HG03442 (cell line): ENCODE results near the gene KIF6.

Source experiments
- ATAC-seq: cut with Tn5 transposase; IDR thresholded peaks from one replicate; pipeline ENCODE4 v1.9.1; 2021; ENCODE audit warnings: mild to moderate bottlenecking, moderate library complexity; ENCODE audit not compliant: unreplicated experiment

Gene KIF6

DNA sequence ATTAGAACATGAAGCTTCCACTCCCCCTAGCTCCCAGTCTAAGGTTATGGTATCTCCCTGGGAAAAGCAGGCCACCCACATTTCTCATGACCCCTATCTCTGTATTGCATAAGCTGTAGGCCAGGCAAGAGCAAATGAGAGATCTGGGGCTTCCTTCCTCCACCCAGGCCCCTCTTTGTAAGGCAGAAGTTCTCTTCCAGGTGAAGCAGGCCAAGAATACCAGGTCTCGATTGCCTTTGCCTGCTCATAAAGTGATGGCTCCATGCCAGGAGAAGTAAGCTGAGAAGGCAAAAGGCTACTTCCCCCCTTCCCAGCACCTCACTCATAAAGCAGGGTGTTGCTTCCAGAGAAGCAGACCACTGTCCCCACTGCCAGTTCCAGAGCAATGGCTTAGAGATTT is 258.6 kb downstream of the KIF6 start:
- no peak for ATAC-seq

DNA sequence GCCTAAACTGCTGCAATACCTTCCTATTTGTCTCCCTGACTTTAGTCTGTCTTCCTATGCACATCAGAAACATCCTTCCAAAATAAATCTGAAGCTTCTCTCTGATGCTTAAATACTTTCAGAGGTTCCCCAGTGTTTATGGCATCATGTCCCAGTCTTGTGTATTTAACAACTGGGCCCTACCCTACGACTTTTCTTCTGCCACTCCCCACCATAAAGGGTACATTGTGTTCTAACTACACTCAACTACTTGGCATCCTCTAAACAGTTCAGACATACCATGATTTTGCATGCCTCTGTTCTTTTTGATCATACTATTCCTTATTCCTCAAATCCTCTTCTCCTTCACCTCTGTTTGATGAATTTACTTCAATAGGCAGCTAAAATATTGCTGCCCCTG is 259.7 kb downstream of the KIF6 start:
- ATAC-seq: no peak

DNA sequence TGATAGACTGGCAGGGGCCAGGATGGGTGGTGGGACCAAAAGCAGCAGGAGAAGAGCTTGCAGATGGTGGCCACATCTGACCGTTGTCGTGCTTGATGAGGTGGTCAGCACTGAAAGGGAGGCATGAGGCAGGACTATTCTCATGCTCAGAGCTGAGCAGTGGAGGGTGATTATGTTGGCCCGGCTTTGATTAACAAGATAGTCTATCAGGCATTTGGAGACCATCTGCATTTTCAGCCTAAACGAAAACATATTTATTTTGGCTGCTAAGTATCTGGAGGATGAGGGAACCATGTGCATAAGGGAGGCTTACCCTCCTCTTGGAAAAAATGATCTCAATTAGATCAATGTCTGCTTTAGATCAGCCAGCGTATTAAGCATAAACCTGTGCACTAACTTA is 261.1 kb downstream of the KIF6 start:
- ATAC-seq: no peak

DNA sequence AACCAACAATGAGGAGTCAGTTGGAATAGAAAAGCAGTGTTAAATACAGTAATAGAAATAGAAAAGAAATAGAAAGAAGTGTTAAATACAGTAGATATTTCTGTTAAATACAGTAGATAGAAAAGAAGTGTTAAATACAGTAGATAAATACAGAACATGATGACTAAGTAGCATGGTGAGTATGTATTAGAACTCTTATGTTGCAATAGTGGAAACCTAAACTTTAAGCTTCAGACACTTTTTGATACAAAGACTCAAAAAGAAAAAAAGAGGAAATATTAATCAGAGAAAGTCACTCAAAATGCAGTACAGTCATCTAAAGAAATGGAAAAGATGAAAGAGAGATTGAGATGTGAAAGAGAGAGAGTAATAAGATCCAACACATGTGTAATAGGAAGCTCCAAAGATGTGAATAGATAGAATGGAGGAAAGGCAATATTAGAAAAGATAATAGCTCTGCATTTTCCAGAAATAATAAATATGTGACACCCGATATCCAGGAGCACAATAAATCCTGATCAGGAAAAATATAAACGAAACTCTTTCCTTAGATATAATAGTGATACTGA is 271.2 kb downstream of the KIF6 start:
- ATAC-seq: no peak

DNA sequence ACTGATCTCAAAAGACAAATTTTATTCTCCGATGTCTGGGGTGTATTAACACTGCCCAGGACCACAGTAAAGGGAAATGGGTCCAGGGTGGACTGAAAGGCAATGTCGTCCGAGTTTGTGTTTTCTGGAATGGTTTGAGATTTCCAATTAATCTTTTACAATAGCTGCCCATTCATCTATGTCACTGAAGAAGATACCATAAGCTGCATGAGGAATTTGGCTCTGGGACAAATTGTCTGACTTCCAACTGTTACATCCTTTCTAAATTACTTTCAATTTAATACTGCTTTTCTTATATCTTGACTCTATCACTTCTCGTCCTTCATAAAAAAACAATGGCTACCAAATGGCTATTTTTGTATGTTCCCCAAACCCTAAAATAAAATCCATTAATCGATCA is 272.0 kb downstream of the KIF6 start:
- no peak for ATAC-seq

DNA sequence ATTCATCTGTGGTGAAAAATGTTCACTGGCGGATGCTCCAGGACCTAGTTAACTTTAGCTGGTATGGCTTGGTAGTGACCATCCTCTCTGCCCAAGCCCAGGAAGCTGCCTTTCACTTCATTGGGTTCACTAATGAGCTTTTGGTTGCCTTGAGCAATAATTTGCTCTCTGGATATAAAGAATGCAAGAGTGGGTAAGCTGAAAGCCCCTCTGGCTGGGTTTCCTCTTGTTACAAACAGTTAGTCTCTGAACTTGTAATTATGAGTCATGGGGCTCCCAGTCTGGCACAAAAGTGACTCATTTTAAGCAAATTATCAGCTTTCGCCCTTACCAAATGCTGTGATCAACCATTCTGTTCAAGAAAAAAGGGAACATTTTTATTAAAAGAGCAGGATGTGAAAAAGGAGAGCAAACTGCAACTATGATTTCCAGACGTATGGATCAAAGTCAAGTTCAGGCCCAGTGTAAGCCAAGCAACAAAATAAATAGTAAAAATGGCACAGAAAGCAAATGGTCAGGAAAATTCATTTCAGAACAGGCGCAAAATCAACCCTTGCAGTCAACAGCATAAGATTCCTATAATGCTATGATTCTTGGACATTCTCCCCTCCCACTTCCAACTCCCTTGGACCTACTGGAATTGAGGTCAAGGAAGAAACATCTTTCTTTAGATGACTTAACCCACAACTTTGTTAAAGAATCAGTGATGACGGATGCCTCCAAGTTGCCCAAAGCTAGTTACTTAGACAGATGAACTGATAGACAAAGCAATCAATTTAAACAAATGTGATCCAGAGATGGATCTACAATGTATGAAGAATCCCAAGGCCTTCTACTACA is 272.7 kb downstream of the KIF6 start:
- ATAC-seq: no peak

DNA sequence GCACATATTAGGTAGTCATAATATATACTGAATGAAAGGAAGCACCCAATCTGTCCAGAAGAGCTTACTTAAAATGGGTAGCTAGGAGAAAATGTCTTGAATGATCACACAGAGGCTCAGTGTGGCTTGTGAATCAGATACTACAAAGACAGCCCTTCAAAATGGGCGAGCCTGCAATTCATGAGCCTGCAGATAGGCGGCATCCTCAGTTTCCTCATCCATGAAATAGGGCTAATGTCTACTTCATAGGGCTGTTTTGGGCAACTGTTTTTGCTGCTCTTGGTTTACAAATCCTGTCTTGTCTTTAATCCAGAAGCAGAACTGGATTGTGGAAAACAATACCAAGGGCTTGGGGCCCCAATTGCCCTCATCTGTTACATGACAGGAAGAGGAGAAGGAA is 273.4 kb downstream of the KIF6 start:
- no peak for ATAC-seq

DNA sequence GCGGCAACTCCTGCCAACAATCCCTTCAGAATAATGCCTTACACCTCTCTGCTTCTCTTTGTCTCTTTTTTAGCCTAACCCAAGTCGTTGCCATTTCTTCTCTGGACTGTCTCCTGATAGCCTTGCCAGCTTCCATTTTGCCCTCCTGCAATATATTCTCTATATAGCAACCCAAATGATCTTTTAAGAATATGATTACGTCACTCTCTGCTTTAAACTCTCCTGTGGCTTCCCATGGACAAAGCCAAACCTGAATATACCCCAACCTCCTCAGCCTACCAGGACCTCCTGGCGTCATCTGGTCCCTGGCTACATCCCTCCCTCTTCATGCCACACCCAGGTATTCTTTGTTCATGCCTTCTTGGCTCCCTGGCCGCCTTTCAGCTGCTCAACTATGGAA is 276.2 kb downstream of the KIF6 start:
- ATAC-seq: no peak

DNA sequence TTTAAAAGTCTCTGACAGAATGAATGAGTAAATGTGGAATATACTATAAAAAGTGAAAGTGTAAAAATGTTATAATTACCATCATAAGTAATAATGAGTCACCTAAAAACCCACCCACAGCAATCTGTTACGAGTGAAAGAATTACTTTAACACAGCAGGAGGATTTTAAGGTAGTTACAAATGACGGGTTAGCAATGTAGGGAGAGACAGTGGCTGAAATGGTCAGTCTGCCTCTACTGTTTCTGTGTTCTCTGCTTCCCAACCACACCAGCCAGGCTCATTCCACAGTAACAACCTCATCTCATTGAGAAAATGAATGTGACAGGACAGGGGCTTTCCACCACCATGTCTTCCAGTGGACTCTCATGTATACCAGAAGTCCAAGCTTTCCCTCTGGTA is 278.3 kb downstream of the KIF6 start:
- ATAC-seq: no peak

DNA sequence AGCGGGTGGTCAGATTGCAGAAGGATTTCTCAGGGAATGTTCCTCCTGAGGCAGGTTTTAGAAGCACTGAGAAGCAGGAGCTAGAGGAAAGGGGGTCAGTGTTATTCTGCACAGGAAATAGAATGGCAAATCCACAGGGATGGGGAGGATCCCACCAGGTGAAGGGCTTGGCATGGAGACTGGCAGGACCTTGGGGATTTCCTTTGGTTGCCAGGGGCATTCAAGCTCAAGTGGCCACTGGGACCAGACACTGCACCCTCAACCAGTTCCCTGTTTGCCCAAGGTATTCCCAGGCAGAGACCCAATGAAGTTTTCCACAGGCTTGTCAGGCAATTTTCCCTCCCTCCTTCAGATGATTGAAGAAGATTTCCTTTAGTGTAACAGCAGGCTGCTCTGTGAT is 279.5 kb downstream of the KIF6 start:
- ATAC-seq: no peak

DNA sequence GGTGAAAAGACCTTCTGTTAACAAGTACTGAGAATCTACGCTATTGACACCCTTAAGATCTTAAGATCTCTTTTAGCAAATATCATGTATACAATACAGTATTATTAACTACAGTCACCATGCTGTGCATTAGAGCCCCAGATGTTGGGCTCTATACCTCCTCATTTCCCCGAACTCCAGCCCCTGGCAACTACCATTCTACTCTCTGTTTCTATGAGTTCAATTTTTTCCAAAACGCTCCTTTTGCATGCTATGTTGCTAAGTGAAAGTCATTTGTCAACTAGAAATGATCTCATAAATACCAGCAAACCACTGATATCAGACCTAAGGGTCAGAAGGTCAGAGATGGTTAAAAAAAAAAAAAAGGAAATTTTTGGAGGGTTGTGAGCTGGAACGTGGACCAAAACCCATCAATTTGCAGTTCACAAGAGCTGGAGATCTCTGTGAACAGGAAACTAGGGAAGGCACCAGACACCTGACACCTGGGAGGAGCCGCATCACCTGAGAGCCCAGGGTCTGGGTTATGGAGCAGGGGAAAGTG is 280.7 kb downstream of the KIF6 start:
- ATAC-seq: no peak

DNA sequence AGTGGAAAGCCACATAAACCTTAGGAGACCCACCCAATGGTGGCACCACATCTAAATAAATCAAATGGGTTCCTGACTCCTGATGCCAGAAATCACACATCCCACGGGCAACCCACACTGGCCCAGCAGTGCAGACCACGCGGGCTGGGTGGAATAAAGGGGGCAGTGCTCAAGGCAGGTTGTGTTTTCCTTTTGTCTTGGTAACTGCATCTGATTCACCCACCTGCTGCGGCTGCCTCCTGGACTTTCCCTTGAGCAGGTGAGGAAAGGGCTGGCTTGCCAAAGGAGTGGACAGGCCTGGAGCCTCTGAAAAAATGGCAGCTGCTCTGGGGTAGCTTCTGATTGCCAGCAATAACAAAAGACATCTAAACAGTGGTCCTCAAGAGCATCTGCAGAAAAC is 283.2 kb downstream of the KIF6 start:
- ATAC-seq: no peak

DNA sequence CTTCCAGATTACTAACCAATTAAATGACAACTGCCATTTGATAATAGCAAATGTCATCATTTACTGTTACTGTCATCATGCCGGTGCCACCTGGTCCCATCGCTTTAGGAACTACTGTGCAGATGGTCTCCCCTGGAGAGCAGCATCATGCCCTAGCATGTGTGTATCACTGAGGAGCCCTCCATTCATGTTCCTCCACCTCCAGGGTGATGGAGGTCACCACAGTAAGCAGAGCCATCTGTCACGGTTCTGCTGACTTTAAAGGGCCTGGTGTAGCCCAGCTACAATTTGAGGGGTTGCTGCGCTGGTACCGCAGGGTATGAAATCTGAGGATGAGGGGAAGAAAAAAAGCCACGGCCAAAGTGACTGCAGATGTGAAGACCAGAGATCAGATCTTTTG is 283.9 kb downstream of the KIF6 start:
- ATAC-seq: no peak

DNA sequence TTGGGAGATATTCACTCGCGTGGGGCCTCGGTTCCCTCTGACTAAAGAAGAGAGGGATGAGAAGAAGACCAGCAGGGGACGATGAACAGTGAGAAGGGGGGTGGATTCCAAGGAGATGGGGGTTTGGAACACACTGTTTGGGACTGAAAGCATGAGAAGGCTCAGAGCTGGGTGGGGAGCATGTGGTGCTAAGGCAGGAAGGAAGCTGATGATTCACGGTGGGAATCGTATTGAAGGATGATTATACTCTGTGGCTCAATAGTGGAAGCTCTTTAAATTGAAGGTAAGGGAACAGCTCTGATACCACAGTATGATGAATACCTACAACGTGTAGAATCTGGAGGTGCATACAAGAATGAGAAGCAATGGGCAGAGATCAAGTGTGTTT is 285.2 kb downstream of the KIF6 start:
- no peak for ATAC-seq

DNA sequence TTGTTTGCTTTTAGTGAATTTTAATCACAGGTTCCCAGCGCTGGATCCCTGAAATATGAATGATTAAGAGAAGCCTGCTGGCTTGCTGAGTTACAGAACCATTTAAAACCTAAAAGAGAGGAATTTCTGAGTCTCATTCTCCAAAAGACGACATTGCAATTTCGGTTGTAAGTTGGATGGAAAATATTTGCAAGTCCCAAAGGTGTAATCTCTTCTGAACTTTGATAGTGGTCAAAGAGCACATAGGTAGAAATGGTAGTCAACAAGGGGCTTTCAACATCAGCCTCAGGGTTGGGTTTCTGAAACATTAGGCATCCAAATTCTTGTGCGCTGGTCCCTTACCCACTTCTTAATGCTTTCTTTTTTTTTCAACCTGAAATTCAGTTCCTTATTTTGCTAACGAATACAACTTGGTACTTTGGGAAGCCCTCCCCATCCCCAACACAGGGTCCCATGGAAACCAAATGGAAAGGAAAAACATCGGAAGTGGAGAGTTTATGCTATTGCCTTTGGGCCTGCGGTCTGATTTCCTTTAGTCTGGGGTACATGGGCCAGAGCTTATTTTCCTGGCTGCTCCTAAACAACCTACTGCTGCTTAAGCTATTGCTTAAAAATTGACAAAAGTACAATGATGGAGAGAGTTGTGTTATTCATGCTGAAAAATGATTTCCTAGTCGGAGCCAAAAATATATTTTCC is 285.7 kb downstream of the KIF6 start:
- no peak for ATAC-seq

DNA sequence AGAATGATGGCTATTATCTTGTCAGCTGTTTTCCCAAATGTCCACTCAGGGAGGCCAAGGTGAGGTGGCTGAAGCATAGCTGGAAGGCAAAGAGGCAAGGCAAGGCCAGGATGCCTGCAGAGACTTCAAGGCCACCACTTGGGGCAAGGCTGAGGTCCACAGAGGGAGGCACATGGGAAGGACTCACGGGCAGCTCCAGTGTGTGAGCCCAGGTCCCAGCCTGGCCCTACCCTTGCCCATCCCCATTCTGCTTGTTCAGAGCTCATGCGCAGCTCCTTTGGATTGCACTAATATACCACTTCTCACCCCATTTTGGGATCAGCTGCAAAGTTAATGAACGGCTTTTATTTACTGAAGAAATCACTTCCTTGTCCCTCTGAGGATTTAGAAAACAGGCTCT is 291.6 kb downstream of the KIF6 start:
- ATAC-seq: no peak

DNA sequence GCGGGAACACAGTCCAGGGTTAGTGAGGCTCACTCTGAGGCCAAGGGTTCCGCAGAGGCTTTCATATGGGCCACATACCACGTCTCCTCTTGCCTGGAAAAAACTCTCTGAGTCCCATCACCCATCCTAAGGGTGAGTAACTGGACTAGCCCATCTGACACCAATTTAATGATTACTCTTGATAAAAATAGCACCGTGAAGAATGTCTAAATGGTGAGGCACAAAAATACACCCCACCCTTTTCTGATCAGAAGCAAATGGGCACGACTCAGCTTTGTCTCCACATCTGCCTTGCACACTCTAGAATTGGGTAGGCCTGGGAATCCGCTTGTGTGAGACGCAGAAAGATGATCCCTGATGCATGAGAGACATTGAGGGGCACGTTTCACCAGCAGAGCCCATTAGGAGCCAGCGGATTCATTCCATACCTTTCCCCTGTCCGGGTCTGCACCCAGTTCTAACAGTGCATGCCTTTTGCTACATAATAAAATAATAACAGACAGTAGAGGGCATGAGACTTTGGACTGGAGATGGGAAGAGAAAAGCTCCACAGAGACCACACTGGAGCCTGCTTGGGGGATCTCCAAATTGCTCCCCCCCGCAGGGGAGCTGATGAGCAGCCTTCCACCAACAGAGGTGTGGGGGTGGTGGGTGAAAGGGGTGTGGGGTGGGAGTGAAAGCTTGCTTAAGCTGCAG is 292.7 kb downstream of the KIF6 start:
- ATAC-seq: no peak

DNA sequence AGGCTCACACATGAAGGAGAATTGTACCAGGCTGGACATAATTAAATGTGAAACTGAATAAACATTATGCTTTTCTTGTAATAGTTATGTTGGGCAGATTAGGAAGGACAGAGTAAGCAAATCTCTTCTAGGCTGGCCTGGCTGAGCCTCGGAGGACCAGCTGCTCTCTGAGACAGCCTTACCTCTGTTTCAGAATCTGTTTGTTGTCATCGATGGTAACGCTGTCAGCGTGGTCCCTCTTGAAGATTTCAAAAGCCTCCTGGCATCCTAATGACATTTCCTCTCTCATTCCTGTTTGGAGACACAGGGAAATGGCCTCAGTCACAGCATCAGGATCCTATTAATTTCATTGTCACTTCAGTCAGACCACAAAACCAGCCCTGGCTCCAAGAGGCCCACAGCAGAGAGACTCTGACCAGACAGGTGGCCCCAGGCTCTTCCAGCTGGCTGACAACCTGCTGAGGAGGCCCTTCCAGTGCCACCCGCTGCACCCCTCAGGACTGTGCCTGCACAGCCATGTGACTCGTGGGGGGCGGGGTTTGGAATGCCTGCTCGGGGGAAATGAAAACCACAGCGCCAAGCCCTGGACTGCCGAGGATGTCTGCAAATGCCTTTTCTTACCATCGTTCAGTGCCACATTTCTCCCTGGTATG is 294.2 kb downstream of the KIF6 start:
- ATAC-seq: no peak

DNA sequence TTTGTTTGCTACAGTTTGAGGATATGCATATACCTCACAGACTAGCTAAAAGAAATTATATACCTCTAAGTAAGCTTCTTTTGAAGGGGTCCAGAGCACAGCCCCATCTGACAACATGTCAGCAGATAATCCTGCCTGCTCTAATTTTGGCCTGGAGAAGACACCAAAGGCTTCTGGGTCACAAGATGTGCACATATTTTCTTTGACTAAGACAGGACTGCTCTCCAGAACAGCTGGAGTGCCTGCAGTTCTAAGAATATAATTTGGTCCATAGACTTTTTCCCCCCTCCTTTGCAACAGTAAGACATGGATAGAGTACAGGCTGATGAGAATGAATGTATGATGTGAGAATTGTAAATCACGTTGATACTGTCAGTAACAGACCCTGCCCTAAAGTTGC is 294.8 kb downstream of the KIF6 start:
- ATAC-seq: no peak

DNA sequence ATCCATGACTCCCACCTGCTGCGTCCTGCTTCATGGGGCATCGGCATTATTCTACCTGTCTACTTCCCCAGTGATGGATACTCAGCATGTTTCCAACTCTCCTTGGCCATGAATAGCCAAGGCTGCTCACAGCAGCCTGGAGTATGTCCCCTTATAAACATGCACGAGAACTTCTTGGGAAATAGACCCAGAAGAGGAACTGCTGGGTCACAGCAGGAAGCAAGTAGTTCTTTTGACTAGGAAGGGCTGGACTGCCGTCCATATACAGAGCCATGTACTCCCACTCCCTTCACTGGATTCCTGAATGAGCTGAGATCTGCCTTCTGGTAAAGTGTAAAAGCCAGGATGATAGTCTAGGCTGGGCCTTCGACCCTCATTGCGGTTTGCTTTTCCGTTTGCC is 296.4 kb downstream of the KIF6 start:
- ATAC-seq: no peak

DNA sequence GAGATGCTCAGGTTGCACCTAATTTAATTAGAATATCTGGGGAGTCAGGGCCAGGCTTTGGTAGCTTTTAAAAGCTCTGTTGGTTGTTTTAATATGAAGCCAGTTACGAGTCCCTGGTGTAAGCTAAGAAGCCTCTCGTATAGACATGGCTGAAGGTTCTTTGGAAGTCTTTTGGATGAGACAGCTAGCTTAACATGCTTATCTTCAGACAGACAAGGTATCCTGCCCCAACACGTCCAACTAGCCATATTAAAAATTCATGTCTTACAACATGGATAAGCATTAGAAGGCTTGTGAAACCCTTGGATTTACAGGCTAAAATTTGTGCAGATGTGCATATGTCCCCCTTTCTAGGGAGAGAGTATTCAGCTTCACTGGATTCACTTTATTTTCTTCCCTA is 297.1 kb downstream of the KIF6 start:
- no peak for ATAC-seq
